ENCODE measurements around the gene ADAM12. TPM values are rescaled to one million over a fixed set of nuclear protein-coding genes. Genes with fewer than 3 reads are reported as not detected.

Gene ADAM12
- total and polyA plus RNA-seq, 11 donors: 0.04 to 11.2 (median 0.82) TPM; not detected in 1

DNA sequence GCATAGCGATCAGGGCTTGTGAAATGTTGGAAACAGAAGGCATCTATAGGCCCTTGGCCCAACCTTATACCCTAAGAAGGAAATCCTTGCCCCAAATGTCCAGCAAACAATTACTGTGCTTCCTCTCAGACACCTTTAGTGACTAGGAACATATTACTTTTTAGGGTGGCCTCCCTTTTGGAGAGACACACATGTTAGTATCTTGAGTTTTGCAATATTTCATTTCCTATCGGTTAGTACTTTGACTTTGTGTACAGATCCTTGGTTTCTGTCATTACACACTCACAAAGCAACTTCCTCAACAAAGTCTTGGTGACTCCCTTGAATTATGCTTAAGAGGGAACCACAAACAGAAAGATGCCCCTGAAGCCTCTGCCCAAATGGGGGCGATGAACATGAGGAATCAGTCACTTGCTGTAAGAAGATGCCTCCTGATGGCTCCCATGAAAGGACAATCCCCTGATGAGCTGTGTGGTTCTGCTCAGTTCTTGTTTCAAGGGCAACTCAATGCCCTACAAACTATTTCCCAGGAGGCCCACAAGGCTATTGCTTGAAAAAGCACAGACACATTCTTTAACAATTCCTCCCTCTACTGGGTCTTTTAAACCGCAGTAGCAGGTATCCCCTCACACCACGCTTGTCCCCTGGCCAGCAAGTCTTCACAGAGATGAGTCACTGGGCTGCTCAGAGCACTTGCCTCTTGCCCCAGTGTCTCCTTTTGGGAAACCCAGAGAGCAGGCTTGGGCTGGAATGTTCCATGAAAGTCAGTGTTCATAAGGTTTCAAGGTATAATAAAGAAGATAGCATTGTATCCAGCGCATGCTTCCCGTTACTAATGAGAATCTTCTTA lies 295.7 kb downstream of the ADAM12 start:
- no peak for TF ChIP-seq POLR2A (IDR thresholded peaks at IDR 0.05)
- TF ChIP-seq, protein P1, sequence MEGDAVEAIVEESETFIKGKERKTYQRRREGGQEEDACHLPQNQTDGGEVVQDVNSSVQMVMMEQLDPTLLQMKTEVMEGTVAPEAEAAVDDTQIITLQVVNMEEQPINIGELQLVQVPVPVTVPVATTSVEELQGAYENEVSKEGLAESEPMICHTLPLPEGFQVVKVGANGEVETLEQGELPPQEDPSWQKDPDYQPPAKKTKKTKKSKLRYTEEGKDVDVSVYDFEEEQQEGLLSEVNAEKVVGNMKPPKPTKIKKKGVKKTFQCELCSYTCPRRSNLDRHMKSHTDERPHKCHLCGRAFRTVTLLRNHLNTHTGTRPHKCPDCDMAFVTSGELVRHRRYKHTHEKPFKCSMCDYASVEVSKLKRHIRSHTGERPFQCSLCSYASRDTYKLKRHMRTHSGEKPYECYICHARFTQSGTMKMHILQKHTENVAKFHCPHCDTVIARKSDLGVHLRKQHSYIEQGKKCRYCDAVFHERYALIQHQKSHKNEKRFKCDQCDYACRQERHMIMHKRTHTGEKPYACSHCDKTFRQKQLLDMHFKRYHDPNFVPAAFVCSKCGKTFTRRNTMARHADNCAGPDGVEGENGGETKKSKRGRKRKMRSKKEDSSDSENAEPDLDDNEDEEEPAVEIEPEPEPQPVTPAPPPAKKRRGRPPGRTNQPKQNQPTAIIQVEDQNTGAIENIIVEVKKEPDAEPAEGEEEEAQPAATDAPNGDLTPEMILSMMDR (IDR thresholded peaks at IDR 0.05): no peak
- ATAC-seq (no peak), DNase-seq (no peak)
- WGBS, 4 donors: 87 to 94% (median 92%) methylated on average over 7 of the region's 7 CpGs
- no peaks in the 10 kb centered on the region for H3K27me3 ChIP-seq
- no peaks in the 10 kb centered on the region for H3K9me3 ChIP-seq
- H3K4me1 ChIP-seq: peaks cover 0 to 16% (median 0%) of the 10 kb centered on the region in 12 donors
- no peaks in the 10 kb centered on the region for H3K36me3 ChIP-seq
- no peak overlapping the region for H3K27ac ChIP-seq
- H3K4me3 ChIP-seq: no peak overlapping the region
- intact Hi-C loops (cut with DNase I): loop anchor here in 1 of 10 donors (5.0 kb wide), 1 partner anchor 105 kb away; no protein-coding TSS in a partner anchor

GRCh38 chr10:126090911-126091728 lies 297.2 kb downstream of the ADAM12 start:
- ATAC-seq: peak in 1 of 4 donors; percentile 39
- intact Hi-C loops (cut with DNase I): loop anchor here in 1 of 10 donors (5.0 kb wide), 1 partner anchor 104 kb away; no protein-coding TSS in a partner anchor
- 76 to 84% (median 82%) methylated on average over 10 of the region's 10 CpGs for WGBS, 4 donors
- Histone ChIP-seq H3K27ac (no peak overlapping the region), H3K4me3 (no peak overlapping the region), H3K4me1 (peaks cover 0 to 22% (median 0%) of the 10 kb centered on the region in 12 donors), H3K9me3 (no peaks in the 10 kb centered on the region), H3K27me3 (no peaks in the 10 kb centered on the region), H3K36me3 (no peaks in the 10 kb centered on the region)
- TF ChIP-seq, protein P1 (IDR thresholded peaks at IDR 0.05): no peak
- TF ChIP-seq POLR2A (IDR thresholded peaks at IDR 0.05): no peak
- DNase-seq: peak in 1 of 5 donors; percentile 38

- TF ChIP-seq, protein P1 (IDR thresholded peaks at IDR 0.05): no peak
- no peak for TF ChIP-seq POLR2A (IDR thresholded peaks at IDR 0.05)
- no peak for ATAC-seq
- intact Hi-C loops (cut with DNase I): loop anchor here in 1 of 10 donors (5.0 kb wide), 1 partner anchor 103 kb away; no protein-coding TSS in a partner anchor
- no peak overlapping the region for H3K27ac ChIP-seq
- peaks cover 0 to 22% (median 0%) of the 10 kb centered on the region in 12 donors for H3K4me1 ChIP-seq
- DNase-seq: no peak
- H3K36me3 ChIP-seq: no peaks in the 10 kb centered on the region
- 88 to 98% (median 95%) methylated on average over 1 of the region's 1 CpG for WGBS, 4 donors
- no peak overlapping the region for H3K4me3 ChIP-seq
- H3K27me3 ChIP-seq: no peaks in the 10 kb centered on the region
- no peaks in the 10 kb centered on the region for H3K9me3 ChIP-seq
These were observed 297.8 kb downstream of the ADAM12 start for GRCh38 chr10:126090443-126090842.
